Endodermal cell (in vitro differentiated cells): ENCODE measurements around the gene RASAL1. TPM values are rescaled to one million over a fixed set of nuclear protein-coding genes. Genes with fewer than 3 reads are reported as not detected.

ENCODE experiments used
- DNase-seq: peaks from one replicate; pipeline ENCODE4 v3.0.0-alpha.2; 2017
- H3K27ac ChIP-seq: 2 replicates; pipeline ENCODE4 v1.5.1; 2013; ENCODE audit warnings: mild to moderate bottlenecking, low read depth, low read length, moderate library complexity
- H3K27me3 ChIP-seq: 2 replicates; pipeline ENCODE4 v1.6.1; 2013; ENCODE audit warnings: mild to moderate bottlenecking, low read length, moderate library complexity; ENCODE audit not compliant: insufficient read depth, control insufficient read depth, poor library complexity, severe bottlenecking
- H3K36me3 ChIP-seq: 2 replicates; pipeline ENCODE4 v1.7.0; 2013; ENCODE audit warnings: mild to moderate bottlenecking, low read length, moderate library complexity; ENCODE audit not compliant: control insufficient read depth, insufficient read depth
- H3K4me1 ChIP-seq: one replicate; pipeline ENCODE4 v1.7.0; 2013; ENCODE audit warnings: low read length; ENCODE audit not compliant: control insufficient read depth, insufficient read depth
- H3K4me3 ChIP-seq: 2 replicates; pipeline ENCODE4 v1.5.1; 2013; ENCODE audit warnings: mild to moderate bottlenecking, low read length, moderate library complexity
- H3K9ac ChIP-seq: 2 replicates; pipeline ENCODE4 v1.6.1; 2013; ENCODE audit warnings: mild to moderate bottlenecking, low read length, moderate library complexity; ENCODE audit not compliant: poor library complexity, severe bottlenecking; ENCODE audit errors: extremely low read depth
- H3K9me3 ChIP-seq: 2 replicates; pipeline ENCODE4 v1.6.1; 2013; ENCODE audit warnings: mild to moderate bottlenecking, low read length, moderate library complexity; ENCODE audit not compliant: control insufficient read depth
- H3K27ac Mint-ChIP-seq: 2 replicates; pipeline ENCODE4 v1.8.0; 2020; ENCODE audit warnings: mixed read lengths
- H3K27me3 Mint-ChIP-seq: 2 replicates; pipeline ENCODE4 v1.8.0; 2021; ENCODE audit warnings: mild to moderate bottlenecking, mixed read lengths; ENCODE audit not compliant: insufficient read depth
- H3K36me3 Mint-ChIP-seq: 2 replicates; pipeline ENCODE4 v1.8.0; 2020; ENCODE audit warnings: low read depth, mixed read lengths
- H3K4me1 Mint-ChIP-seq: 2 replicates; pipeline ENCODE4 v1.8.0; 2020; ENCODE audit warnings: mixed read lengths
- H3K4me3 Mint-ChIP-seq: 2 replicates; pipeline ENCODE4 v1.8.0; 2020; ENCODE audit warnings: mild to moderate bottlenecking, moderate library complexity, mixed read lengths
- H3K9me3 Mint-ChIP-seq: 2 replicates; pipeline ENCODE4 v1.8.0; 2020; ENCODE audit warnings: mild to moderate bottlenecking, mixed read lengths
- CTCF ChIP-seq: fragments of 200-600 bp; sonication (generic); conservative IDR thresholded peaks from 2 replicates; pipeline ENCODE4 v1.5.0; 2021; ENCODE audit warnings: antibody characterized with exemption, mild to moderate bottlenecking
- WGBS, 2 experiments: methylation state at CpG; one replicate each; pipeline versions ENCODE4 v1.1.5 to v1.1.7; 2013; ENCODE audit warnings: missing lambda C conversion rate in 2 of 2, mixed read lengths in 1 of 2; ENCODE audit not compliant: insufficient coverage in 1 of 2, insufficient read length in 1 of 2; 5-methylcytosine and 5-hydroxymethylcytosine counted together
- total RNA-seq, 2 donors: library from RNA; stranded (reverse); fragmentation: NEBNext Ultra II Directional in 1 of 2; extraction: Animal tissue kit (Norgen Biotek cat#: 25700) in 1 of 2; gene quantifications; 2 replicates in 1 of 2; 3 replicates in 1 of 2; pipeline ENCODE4 v1.2.1, GENCODE V29; 2021

RASAL1 gene
- total RNA-seq, 2 donors from 2014 or later: 0.77 to 1.4 TPM

- Mint-ChIP-seq H3K4me3 (no peak overlapping the region), H3K4me1 (peaks cover 11% of the 10 kb centered on the region), H3K27me3 (no peaks in the 10 kb centered on the region), H3K36me3 (peaks cover 47% of the 10 kb centered on the region), H3K27ac (no peak overlapping the region), H3K9me3 (no peaks in the 10 kb centered on the region)
- Histone ChIP-seq H3K9ac (no peak overlapping the region), H3K27ac (no peak overlapping the region), H3K4me3 (no peak overlapping the region), H3K27me3 (no peaks in the 10 kb centered on the region), H3K9me3 (no peaks in the 10 kb centered on the region), H3K36me3 (peaks cover 54% of the 10 kb centered on the region), H3K4me1 (peaks cover 4% of the 10 kb centered on the region)
- no peak for DNase-seq
- no peak for TF ChIP-seq CTCF
- 93 to 97% methylated on average over 6 to 11 of the region's 11 CpGs for WGBS, 2 experiments
Observed at GRCh38 chr12:113183030-113183589, 47.5 kb upstream of the RASAL1 start.

- WGBS, 2 experiments: 96 to 100% methylated on average over 2 of the region's 3 CpGs
- Histone ChIP-seq H3K9ac (no peak overlapping the region), H3K27me3 (no peaks in the 10 kb centered on the region), H3K9me3 (no peaks in the 10 kb centered on the region), H3K4me3 (no peak overlapping the region), H3K36me3 (peaks cover 58% of the 10 kb centered on the region), H3K4me1 (peaks cover 4% of the 10 kb centered on the region), H3K27ac (no peak overlapping the region)
- no peaks in the 10 kb centered on the region for H3K27me3 Mint-ChIP-seq
- DNase-seq: no peak
- no peak overlapping the region for H3K27ac Mint-ChIP-seq
- no peak for TF ChIP-seq CTCF
- no peaks in the 10 kb centered on the region for H3K9me3 Mint-ChIP-seq
- peaks cover 51% of the 10 kb centered on the region for H3K36me3 Mint-ChIP-seq
- H3K4me1 Mint-ChIP-seq: peaks cover 10% of the 10 kb centered on the region
- H3K4me3 Mint-ChIP-seq: no peak overlapping the region
Observed at GRCh38 chr12:113181975-113182374, 46.4 kb upstream of the RASAL1 start.

GRCh38 chr12:113180333-113180732 lies 44.8 kb upstream of the RASAL1 start:
- H3K27me3 Mint-ChIP-seq: no peaks in the 10 kb centered on the region
- Histone ChIP-seq H3K9ac (no peak overlapping the region), H3K27ac (no peak overlapping the region), H3K27me3 (no peaks in the 10 kb centered on the region), H3K4me3 (no peak overlapping the region), H3K4me1 (no peaks in the 10 kb centered on the region), H3K36me3 (peaks cover 61% of the 10 kb centered on the region), H3K9me3 (no peaks in the 10 kb centered on the region)
- no peak for DNase-seq
- H3K27ac Mint-ChIP-seq: no peak overlapping the region
- no peak overlapping the region for H3K4me3 Mint-ChIP-seq
- WGBS, 2 experiments: 91 to 93% methylated on average over 4 of the region's 4 CpGs
- H3K4me1 Mint-ChIP-seq: no peaks in the 10 kb centered on the region
- H3K9me3 Mint-ChIP-seq: no peaks in the 10 kb centered on the region
- H3K36me3 Mint-ChIP-seq: peaks cover 60% of the 10 kb centered on the region
- TF ChIP-seq CTCF: no peak
